ENCODE measurements around the gene ANXA3.

GRCh38 chr4:78571804-78572203, 20.2 kb downstream of the ANXA3 start:
- TF ChIP-seq CTCF (IDR thresholded peaks at IDR 0.05) = no peak
- no peak for TF ChIP-seq POLR2A (IDR thresholded peaks at IDR 0.05)
